NCI-H1092 (cell line): ENCODE measurements around the gene ATAD3A.

Source experiments
- DNase-seq: peaks from one replicate; lab custom pipeline; 2025; lab: John Stamatoyannopoulos, UW

Gene ATAD3A

DNA sequence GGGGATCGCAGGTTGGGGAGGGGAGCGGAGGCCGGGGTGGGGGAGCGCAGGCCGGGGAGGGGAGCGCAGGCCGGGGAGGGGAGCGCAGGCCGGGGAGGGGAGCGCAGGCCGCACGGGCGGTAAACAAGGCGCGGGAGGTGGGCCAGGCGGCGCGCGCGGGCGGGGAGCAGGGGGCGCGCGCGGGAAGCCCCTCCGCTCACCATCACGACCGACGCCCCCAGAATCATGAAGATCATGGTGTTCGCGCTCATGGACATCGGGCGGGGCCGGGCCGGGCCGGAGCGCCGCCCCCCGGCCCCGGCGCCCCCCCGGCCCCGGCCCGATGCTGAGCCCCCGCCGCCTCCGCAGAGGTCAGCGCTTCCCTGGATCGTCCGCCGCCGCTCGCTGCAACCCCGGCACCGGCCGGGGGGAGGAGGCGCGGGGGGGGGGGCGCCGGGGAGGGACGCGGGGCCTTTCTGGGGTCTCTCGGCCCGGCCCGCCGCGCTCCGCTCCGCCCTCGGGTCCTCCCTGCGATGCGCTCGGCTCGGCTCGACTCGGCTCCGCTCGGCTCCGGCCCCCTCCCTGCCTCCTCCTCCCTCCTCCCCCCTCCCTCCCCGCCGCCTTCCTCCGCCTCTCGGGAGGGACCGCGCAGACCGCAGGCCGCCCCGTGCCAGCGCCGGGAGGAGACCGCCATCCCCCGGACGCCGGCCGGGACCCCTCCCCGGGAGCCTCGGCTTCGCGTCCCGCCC lies 28.3 kb downstream of the ATAD3A start, which contains the start of gene TMEM240:
TSS of gene TMEM240 (minus strand) at position 535 of the 728 bp plus-strand sequence. CDS start at position 257, 278 bp downstream.
- DNase-seq = peak; percentile 38

DNA sequence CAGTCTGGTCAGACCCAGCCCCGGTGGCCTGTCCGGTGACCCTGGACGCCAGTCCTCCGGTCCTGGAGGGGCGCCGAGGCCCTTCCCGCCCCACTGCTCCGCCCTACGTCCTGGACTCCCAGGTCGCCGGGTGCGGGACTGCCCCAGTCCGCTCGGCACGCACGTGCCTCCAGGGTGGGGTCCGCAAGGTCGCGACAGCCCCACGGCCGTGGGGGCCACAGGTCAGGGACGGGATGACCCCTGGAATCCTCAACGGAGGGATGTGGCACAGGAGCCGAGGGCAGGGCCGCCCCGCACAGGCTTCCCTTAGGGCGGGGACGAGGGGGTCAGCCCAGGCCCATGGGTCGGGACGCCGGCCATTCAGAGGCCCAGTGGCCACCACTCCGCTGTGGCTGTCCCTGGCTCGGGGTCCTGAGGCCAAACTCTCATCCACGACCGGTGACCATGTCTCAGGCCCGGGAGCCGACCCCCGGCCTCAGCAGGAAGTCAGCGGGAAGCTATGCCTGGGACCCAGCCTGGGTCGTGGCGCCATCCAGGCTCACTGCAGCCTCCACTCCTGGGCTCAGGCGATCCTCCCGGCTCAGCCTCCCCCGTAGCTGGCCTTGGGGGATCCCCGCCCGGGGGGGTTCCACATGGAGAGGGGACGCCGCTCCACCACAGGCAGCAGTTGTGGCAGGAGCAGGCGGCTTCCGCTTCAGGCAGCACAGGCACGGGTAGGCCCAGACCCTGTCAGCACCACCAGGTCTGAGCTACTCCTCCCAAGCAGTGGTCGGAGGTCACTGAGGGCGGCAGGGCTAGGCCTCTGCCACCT lies 29.1 kb downstream of the ATAD3A start:
- no peak for DNase-seq

DNA sequence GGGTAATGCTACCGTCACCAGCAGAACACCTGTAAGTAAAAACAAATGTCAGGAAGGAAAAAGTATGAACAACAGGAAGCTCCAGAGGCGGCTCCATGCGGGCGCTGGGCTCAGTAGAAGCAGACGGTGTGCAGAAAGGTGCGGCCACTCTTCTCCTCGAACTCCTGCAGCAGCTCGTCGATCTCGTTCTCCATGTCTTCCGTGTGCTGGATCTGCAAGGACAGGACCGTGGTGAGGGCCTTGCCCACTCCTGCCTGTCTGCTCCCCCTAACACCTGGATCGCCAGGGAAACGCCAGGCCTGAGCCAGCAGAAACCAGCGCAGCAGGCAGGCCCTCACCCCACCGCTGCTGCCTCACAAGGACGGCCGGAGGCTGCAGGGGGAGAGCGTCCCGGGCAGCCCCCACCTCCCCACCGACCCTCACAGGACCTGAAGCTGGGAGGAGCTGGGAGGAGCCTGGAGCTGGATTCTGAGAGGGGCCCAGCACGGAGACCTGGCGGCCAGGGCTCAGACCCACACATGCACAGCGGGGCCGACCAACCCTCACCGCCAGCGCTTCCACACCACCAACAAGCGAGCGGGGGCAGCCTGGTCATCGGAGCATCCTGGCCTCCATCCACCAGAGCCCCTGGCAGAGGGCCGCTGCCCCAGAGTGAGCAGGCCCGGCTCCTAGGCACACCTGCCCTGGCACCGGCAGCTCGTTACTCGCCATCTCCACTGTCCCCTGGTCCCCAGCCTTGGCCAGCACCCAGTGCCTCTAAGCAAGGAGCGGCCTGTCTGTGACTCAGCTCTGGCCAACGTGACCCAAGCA lies 30.2 kb downstream of the ATAD3A start:
- no peak for DNase-seq

DNA sequence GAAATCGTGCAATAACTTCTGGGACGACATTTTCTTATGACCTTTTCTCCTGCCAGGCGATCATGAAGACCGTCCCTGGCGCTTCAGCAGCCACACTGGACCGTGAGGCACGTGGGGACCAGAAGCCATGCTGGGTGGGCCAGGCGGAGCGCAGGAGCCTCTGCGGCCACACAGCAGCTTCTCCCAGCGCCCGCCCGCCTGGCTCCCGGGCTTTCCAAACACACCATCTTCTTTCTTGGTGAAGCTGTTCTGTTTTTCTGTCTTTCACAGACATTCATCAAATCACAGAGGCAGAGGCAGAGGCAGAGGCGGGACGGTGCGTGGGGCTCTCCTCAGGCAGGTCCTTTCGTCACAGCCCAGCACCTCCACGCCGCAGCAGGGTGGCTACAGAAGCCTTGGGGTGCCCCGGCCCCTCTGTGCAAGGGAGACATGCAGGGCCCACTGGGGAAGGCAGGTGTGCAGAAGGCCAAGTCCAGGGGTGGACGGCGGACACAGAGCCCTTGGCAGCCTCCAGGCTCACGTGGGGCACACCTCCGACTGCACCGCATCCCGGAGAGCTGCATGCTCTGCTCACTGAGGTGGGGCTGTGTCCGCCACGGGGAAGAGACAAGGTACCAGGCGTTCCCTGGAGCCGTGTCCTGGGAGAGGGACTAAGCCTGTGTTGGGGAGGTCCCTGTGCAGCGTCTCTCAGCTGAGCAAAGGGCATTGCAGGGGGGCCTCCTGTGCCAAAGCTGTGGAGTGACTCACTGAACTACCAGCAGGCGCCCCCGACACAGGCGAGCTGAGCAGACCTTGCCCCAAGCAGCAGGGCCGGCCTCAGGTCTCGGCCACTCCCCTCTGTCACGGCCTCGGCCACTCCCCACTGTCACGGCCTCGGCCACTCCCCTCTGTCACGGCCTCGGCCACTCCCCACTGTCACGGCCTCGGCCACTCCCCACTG lies 31.1 kb downstream of the ATAD3A start:
- no peak for DNase-seq

DNA sequence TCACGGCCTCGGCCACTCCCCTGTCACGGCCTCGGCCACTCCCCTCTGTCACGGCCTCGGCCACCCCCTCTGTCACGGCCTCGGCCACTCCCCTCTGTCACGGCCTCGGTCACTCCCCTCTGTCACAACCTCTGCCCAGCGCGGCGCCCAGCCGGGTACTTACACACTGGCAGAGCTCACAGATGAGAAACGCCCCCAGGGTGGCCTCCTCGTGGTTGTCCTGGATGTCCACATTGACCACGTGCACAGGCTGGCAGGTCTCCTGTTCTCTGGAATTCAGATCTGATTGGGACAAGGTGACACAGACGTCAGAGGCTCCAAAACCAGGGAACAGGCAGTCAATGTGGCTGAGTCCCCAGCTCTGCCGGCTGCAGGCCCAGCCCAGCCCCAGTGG lies 31.7 kb downstream of the ATAD3A start:
- no peak for DNase-seq

DNA sequence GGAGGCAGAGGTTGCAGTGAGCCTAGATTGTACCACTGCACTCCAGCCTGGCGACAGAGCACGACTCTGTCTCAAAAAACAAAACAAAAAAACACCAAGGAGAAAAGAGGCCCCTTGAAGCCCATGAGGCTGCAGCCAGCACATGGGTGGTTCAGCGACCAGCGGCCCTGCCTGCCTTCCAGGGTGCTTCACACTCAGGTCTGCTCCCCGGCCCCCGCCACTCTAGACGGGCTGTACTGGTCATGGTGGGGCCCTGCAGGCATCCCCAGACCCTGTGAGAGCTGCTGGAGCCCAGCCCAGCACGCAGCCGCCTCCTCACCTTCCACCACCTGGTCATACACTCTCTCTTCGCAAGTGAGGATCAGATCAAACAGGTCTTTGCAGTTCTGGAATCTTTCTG lies 32.6 kb downstream of the ATAD3A start:
- DNase-seq = no peak

DNA sequence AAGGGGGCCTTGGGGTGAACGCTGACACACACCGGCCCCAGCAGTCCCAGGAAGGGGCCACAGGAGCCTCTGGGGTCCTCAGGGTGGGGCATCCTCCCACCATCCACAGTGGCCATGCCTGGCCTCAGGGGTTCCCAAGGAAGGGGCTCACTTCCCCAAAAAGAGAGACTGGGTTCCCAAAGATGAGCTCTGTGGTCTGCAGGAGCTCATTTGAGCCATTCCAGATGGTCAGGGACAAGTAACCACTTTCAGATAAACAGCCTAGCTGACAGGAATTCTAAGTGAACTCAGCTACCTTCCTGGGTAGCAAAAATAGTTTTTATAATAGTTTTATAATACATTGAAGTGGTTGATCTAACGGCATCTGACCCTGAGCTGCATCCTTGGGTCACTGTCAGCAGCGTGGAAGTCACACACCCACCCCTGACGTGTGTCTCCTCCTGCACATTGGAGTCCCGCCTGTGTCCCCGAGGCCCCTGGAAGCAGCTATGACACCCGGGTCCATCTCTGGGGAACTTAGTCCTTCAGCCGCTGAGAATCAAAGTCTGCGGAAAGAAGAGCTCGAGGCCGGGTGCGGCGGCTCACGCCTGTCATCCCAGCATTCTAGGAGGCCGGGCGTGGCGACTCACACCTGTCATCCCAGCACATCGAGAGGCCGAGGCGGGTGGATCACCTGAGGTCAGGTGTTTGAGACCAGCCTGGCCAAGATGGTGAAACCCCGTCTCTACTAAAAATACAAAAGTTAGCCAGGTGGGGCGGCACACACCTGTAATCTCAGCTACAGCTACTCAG lies 34.2 kb downstream of the ATAD3A start:
- no peak for DNase-seq

DNA sequence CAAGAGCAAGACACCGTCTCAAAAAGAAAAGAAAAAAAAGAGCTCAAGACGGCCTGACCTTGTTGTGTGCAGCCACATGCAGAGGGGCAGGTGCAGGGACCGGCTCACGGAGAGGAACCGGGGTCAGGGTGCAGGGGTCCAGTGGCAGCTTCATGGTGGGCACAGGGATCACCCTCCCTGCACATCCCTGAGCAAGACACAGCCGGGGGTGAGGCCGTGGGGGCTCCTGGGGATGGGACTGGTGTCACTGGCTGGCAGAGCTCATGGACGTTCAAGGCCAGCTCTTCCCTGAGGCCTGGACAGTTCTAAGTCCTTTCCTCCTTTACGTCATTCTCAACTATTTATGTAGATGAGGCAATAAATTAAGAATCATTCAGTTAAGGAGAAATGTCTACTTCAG lies 35.0 kb downstream of the ATAD3A start:
- no peak for DNase-seq

DNA sequence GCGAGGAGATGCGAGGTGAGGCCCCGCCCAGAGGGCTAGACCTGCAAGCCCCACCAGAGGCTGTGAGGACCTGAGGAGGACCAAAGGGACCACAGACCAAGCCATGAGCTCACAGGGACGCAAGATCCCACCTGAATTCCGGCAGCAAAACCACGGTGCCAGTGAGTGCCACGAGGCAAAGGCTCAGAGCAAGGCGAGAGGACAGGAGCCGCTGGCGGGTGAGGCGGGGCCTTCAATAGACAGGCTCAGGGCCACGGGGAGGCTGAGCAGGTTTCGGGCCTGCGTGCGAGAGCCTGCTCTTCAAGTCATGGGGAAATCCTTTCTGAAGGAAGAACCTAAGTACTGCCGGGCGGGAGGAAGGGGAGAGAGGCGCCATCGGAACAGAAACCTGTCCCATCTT lies 35.5 kb downstream of the ATAD3A start:
- DNase-seq = no peak

DNA sequence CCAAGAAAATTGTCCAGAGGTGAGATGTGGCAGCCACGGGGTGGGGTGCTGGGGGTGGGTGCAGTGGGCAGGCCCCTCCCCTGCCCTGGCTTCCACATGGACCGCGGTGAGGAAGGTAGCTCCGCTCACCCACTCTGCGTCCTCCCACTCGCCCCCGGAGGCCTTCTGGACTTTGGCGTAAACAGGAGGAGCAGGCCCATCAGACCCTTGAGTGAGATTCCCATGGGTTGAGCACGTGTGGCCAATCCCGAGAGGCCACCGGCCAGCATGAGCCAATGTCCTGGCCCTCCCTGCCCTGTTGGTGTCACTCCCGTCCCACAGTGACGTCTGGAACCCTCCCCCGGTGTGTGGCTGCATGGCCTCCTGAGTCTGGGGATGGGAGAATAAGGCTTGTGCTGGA lies 36.6 kb downstream of the ATAD3A start:
- DNase-seq = no peak

DNA sequence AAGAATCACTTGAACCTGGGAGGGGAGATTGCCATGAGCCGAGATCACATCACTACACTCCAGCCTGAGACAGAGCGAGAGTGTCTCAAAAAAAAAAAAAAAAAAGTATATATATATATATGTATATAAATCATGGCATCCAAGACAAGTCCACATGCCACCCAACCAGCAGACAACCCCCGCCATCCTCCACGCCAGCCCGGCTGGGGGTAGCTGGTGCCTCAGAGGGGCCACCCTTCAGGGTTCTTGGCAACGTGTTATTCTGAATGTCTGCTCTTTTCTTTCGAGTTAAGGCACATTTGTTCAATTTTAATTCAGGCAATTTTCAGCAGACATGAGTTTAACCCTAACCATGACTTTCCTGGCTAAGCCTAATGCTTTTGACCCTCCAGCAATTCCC lies 38.1 kb downstream of the ATAD3A start:
- no peak for DNase-seq

DNA sequence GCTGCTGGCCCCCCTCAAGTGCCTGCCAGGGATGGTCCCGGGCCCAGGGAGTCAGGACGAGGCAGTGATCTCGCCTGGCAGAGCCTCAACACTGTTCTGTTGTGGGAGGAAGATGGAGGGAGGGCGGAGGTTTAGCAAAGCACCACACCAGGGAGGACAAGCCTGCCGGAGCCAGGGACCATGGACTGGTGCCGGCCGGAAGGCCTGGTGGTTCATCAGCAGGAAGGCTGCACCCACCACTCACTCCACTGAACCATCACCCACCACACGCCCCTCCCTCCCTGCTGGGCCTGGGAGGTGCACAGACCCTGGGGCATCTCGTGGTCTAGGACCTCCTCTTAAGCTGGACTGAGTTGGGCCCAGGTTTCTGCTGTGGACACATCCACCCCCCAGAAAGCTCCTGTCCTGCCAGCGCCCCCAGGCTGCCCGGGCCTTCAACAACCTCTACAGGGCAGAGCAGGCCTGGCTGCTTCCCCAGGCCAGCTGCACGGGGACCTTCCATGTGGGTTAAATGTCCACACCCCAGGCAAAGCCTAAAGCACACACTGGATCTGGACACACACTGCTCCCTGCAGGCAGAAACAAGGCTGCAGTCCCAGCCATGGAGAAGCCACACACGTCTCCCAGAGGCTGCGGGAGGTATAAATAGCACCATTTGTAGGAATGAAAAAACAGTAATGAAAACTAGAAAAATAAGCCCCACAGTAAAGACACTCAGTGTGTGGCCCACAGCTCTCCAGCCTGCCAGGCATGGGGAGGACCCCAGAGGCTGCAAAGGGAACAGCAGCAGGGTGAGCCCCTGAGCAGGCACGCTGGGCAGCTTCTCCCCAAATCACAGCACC lies 38.9 kb downstream of the ATAD3A start:
- DNase-seq = no peak

DNA sequence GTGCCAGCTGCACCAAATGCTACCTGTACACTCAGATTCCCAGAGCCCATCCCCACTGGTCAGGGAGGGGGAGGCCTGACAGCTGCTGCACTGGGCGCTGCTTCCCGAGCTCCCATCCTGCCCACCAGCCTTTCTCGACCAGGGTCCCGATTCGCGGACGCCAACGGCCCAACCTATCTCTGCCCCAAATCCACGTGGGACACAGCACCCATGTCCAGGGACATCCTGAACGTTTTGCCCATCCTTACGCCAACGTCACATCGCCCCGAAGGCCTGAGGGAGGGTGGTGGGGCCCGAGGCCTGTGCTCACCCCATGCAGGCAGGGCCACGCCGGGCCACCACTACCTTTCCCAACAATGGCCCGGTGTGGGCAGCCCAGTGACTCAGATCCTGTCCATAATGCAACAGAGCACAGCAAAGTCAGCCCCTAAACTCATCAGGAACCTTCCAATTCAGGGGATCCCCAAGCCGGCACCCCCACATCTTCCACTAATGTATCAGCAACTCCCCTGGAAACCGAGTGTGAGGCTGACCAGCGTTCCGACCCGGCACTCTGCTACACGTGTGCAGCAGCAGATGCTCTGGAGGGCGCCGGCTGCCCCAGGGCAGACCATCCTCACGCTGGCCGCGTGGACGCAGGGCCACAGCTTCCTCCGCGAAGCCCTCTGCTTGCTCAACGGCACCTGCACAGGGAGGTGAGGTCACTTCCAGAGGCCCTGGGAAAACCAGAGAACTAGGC lies 39.7 kb downstream of the ATAD3A start:
- DNase-seq = no peak

DNA sequence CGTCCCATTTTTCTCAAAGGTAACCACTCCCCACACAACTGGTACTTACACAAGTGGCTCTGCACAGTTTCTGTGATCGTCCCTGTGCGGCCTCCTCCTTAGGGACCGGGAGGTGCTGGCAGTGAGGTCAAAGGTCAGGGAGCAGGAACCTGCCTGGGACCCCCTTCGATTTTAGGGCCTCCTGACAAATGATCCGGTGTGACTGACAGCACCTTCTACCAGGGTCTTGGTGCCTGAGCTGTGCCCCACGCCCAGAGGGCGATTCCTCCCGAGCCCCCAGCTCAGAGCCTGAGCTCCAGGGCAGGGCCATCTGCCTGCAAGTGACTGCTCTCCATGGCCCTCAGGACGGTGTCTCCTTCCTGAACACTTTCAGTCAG lies 40.3 kb downstream of the ATAD3A start:
- no peak for DNase-seq

DNA sequence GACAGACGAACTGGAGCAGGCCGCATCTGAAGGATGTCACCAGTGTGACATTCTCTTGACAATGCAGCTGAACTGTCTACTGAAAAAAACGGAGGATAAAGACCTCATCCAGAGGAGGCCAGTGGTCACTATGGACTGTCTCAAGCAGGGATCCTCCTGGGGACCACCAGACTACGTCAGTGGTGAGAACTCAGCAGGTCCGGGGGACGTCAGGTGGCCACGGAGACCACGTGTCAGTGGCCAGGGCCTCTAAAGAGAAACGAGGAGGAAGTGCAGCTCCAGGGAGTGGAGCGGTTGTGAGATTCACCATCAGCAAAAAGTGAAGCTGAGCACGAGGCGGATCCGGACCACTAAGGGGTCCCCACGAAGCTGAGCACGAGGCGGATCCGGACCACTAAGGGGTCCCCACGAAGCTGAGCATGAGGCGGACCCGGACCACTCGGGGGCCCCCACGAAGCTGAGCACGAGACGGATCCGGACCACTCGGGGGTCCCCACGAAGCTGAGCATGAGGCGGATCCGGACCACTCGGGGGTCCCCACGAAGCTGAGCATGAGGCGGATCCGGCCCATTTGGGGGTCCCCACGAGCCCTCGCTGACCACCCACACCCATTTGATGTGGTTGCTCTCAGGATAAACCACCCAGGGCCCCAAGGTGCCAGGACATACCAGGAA lies 42.0 kb downstream of the ATAD3A start:
- no peak for DNase-seq

DNA sequence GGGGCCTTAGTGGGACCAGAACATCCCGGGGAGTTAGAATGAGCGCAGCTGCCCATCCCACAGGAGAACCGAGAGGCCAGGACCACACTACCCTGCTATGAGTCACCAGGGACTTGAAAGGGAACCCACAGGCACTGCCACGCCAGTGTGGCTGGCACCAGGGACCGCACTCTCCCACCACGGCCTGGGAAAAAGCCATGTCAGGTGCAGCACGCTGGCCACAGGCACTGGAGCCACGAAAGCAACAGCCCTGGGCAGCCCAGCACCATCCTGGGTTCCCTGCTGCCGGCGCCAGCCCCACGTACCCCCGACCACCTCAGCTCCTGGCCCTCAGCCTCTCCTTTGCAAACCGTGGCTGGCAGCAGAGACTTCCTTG lies 42.6 kb downstream of the ATAD3A start:
- no peak for DNase-seq

DNA sequence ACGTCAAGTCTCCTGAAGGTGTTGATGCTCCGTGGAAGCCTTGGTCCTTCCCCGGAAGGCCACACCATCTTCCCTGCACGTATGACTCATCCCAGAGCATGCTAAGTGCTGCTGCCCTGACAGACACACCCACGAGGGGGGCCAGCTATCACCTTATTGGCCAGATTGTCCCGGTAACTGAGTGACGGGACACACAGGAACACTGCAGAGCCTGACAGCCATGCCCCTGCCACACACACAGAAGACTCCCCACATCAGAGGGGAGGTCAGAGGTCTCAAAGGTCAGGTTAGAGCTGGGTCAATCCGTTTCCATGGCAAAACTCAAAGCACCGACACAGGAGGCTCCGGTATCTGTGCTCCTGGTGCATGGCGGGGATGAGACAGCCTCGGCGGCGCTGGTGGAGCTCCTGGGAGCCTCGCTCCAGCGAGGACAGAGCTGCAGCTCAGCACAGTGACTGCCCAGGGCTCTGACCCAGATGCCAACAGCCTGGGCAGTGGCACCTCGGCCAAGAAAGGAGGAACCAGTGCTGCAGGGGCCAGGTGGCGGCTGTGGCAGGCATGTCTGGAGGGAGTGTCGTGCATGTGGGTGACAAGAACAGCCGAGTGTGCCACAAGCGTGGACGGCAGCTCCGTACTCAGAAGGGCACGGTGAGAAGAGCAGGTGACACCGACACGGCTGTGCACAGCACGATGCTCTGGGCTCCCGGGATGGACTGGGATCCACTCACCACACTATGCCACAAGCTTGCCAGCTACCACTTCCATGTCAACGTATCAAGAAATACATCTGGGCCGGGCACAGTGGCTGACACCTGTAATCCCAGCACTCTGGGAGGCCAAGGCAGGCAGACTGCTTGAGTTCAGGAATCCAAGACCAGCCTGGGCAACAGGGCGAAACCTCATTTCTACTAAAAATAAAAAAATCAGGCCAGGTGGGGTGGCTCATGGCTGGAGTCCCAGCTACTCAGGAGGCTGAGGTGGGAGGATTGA lies 43.3 kb downstream of the ATAD3A start:
- no peak for DNase-seq
